Right lobe of liver (tissue), 6 donors: ENCODE results near the gene HIP1. TPM values are rescaled to one million over a fixed set of nuclear protein-coding genes. Genes with fewer than 3 reads are reported as not detected.
"Not testable (repeated sequence)": the region's sequence is repeated elsewhere in the genome, so short reads cannot be mapped to it uniquely, and the experiment has no call there.

ENCODE experiments used
- ATAC-seq, 4 donors: fragments of 200-7000 bp; cut with Tn5 transposase; one replicate each; pipeline ENCODE4 v1.9.1; 2020; ENCODE audit warnings: mild to moderate bottlenecking in 4 of 4, moderate library complexity in 4 of 4
- DNase-seq, 3 donors: peaks; one replicate each; pipeline ENCODE4 v3.0.0-alpha.2; 2020
- H3K27ac ChIP-seq, 3 donors: fragments of 200-600 bp; one replicate each; pipeline ENCODE4 v1.8.0; 2022
- H3K27me3 ChIP-seq, 2 donors: fragments of 200-600 bp; one replicate each; pipeline ENCODE4 v1.8.0; 2022
- H3K36me3 ChIP-seq, 4 donors: fragments of 200-600 bp; sonication (generic) in 1 of 4; one replicate each; pipeline versions ENCODE4 v1.5.1 to v1.8.0; 2017 to 2022; ENCODE audit warnings: control low read depth in 1 of 4
- H3K4me1 ChIP-seq, 4 donors: fragments of 200-600 bp; sonication (generic) in 1 of 4; one replicate each; pipeline versions ENCODE4 v1.5.1 to v1.8.0; 2017 to 2022; ENCODE audit warnings: control low read depth in 1 of 4
- H3K4me3 ChIP-seq, 3 donors: fragments of 200-600 bp; one replicate each; pipeline ENCODE4 v1.8.0; 2022
- H3K9me3 ChIP-seq, 4 donors: fragments of 200-600 bp; sonication (generic) in 1 of 4; one replicate each; pipeline versions ENCODE4 v1.5.1 to v1.8.0; 2017 to 2022; ENCODE audit warnings: control low read depth in 1 of 4
- POLR2A ChIP-seq: fragments of 450-650 bp; IDR thresholded peaks from one replicate; pipeline ENCODE4 v1.6.1; 2017; ENCODE audit warnings: antibody characterized with exemption, mild to moderate bottlenecking
- WGBS: methylation state at CpG from one replicate; pipeline ENCODE4 v1.1.6; 2018; ENCODE audit warnings: low coverage, low lambda C conversion rate; ENCODE audit not compliant: insufficient coverage; ENCODE audit errors: missing lambda C conversion rate; 5-methylcytosine and 5-hydroxymethylcytosine counted together
- intact Hi-C, 2 donors: fragments of 100-400 bp; cut with DNase I; formaldehyde crosslinking; loops; one replicate each; pipeline versions ENCODE4 v1.11.2 to v1.14.1; 2022
- total RNA-seq, 6 experiments: library from RNA; depleted of rRNA in 2 of 6; stranded (reverse); fragments of >200 nt in 2 of 6; fragmentation: NEBNext Ultra II Directional in 3 of 6; extraction: Animal tissue kit (Norgen Biotek cat#: 25700) in 3 of 6; gene quantifications; one replicate each; pipeline versions ENCODE4 v1.1.0 to v1.2.4, GENCODE V29; 2016 to 2023
- TF ChIP-seq, protein P1 (sequence below), 4 donors: fragments of 200-600 bp in 3 of 4; fragments of 450-650 bp in 1 of 4; IDR thresholded peaks; one replicate each; pipeline versions ENCODE4 v1.5.1 to v1.8.0; 2016 to 2022; ENCODE audit warnings: antibody characterized with exemption in 4 of 4, mild to moderate bottlenecking in 2 of 4
- donor health status: DM: no; HTN: yes; CAD: no.
- donor health status: DM: no; HTN: no; CAD: no.
- donor health status: DM: no; HTN: no; CAD: no.
- donor health status: DM: no; HTN: yes; CAD: no.
- donor health status: DM: no; HTN: yes; CAD: no.

Gene HIP1
- total RNA-seq, 6 experiments from 2014 or later = 17.6 to 23.0 (median 18.8) TPM

DNA sequence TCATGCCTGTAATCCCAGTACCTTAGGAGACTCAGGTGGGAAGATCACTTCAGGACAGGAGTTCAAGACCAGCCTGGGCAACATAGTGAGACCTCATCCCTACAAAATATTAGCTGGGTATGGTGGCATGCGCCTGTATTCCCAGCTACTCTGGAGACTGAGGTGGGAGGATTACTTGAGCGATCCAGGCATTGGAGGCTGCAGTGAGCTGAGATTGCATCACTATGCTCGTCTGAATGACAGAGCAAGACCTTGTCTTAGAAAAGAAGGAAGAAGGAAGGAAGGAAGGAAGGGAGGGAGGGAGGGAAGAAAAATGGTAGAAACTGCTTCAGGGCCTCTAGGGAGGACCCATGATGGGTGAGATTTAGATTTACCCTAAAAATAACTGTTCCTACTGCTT, 134.3 kb downstream of the HIP1 start:
- ATAC-seq (no peak), DNase-seq (no peak)
- Histone ChIP-seq H3K4me1 (no peaks in the 10 kb centered on the region), H3K9me3 (no peaks in the 10 kb centered on the region), H3K27me3 (no peaks in the 10 kb centered on the region), H3K27ac (no peak overlapping the region), H3K36me3 (no peaks in the 10 kb centered on the region), H3K4me3 (no peak overlapping the region)
- intact Hi-C loops = no loop called here
- WGBS = 73% methylated on average over 3 of the region's 3 CpGs
- TF ChIP-seq, protein P1, sequence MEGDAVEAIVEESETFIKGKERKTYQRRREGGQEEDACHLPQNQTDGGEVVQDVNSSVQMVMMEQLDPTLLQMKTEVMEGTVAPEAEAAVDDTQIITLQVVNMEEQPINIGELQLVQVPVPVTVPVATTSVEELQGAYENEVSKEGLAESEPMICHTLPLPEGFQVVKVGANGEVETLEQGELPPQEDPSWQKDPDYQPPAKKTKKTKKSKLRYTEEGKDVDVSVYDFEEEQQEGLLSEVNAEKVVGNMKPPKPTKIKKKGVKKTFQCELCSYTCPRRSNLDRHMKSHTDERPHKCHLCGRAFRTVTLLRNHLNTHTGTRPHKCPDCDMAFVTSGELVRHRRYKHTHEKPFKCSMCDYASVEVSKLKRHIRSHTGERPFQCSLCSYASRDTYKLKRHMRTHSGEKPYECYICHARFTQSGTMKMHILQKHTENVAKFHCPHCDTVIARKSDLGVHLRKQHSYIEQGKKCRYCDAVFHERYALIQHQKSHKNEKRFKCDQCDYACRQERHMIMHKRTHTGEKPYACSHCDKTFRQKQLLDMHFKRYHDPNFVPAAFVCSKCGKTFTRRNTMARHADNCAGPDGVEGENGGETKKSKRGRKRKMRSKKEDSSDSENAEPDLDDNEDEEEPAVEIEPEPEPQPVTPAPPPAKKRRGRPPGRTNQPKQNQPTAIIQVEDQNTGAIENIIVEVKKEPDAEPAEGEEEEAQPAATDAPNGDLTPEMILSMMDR (IDR thresholded peaks at IDR 0.05) = no peak
- TF ChIP-seq POLR2A = no peak

- ATAC-seq, H3K4me3 ChIP-seq, H3K36me3 ChIP-seq, H3K4me1 ChIP-seq, H3K27me3 ChIP-seq, H3K9me3 ChIP-seq, DNase-seq, H3K27ac ChIP-seq, intact Hi-C loops: not testable (repeated sequence)
- 96% methylated on average over 5 of the region's 9 CpGs for WGBS
Observed at GRCh38 chr7:75602831-75603230, 135.9 kb downstream of the HIP1 start.

DNA sequence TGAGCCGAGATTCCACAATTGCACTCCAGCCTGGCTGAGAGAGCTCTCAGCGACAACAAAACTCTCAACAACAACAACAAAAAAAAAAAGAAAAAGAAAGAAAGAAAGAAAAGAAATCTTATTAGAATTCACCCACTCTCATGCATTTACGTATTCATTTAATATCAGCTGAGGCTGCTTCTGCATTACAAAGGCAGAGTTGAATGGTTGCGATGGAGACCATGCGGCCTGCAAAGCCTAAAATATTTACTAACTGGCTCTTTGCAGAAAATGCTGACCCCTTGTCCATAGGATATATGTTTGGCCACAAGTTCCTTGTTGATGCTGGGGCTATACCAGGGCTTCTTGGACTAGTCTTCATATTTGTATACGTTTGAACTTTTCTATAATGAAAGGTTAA, 137.2 kb downstream of the HIP1 start:
- no peak for DNase-seq
- no peak for ATAC-seq
- no peak overlapping the region for H3K27ac ChIP-seq
- TF ChIP-seq, protein P1 (IDR thresholded peaks at IDR 0.05) = no peak
- no peak for TF ChIP-seq POLR2A
- intact Hi-C loops = no loop called here
- H3K36me3 ChIP-seq = no peaks in the 10 kb centered on the region
- H3K4me3 ChIP-seq = no peak overlapping the region
- no peaks in the 10 kb centered on the region for H3K4me1 ChIP-seq
- no peaks in the 10 kb centered on the region for H3K9me3 ChIP-seq
- WGBS = 91% methylated on average over 4 of the region's 6 CpGs
- H3K27me3 ChIP-seq = no peaks in the 10 kb centered on the region

DNA sequence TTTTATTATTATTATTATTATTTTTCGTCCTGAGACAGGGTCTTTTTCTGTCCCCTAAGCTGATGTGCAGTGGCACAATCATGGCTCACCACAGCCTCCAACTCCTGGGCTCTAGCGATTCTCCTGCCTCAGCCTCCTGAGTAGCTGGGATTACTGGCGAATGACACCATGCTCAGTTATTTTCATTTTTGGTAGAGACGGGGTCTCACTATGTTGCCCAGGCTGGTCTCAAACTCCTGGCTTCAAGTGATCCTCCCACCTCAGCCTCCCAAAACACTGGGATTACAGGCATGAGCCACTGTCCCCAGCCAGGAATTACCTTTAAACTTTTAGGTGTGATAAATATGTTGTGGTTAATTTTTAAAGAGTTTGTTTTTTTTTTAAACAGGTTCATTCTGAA, 138.0 kb downstream of the HIP1 start:
- intact Hi-C loops, H3K4me3 ChIP-seq, H3K27me3 ChIP-seq, H3K9me3 ChIP-seq, ATAC-seq, H3K27ac ChIP-seq, DNase-seq, H3K4me1 ChIP-seq, H3K36me3 ChIP-seq: not testable (repeated sequence)
- WGBS = 58% methylated on average over 3 of the region's 4 CpGs

DNA sequence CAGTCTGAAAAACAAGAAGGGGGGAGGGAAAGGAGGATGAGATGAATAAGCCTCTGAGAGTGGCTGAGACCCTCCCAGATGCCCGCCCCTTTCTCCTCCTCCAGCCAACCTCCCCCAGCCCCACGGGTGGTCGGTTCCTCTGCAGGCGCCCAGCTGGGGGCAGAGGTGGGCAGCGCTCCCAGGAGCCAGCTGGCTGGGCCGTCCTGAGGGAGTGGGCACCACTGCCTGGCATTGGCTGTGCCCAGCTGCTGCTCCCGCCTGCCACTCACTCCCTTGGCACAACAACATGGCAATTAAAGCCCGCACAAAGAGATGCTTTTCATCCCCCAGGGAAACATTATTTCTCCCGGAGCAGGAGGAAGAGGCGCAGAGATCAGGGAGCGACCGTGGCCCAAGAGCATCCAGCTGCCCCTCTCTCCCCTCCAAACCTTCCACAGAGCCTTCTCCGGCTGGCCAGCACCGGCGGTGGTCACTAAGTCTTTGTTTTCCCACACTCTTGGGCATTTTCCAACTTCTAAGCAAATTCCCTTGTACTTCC, 139.4 kb downstream of the HIP1 start:
- H3K4me3 ChIP-seq = no peak overlapping the region
- H3K27me3 ChIP-seq = no peaks in the 10 kb centered on the region
- WGBS = 53% methylated on average over 4 of the region's 15 CpGs
- intact Hi-C loops = no loop called here
- TF ChIP-seq, protein P1 (IDR thresholded peaks at IDR 0.05) = no peak
- no peak for TF ChIP-seq POLR2A
- no peaks in the 10 kb centered on the region for H3K9me3 ChIP-seq
- peak overlapping the region in 2 of 3 donors; percentile 4 to 7 for H3K27ac ChIP-seq
- H3K4me1 ChIP-seq = no peaks in the 10 kb centered on the region
- ATAC-seq (peak; percentile 14 to 66 (median 50)), DNase-seq (no peak)
- H3K36me3 ChIP-seq = peaks cover 0 to 3% (median 0%) of the 10 kb centered on the region in 4 donors
